Measurements from ENCODE around the gene TCF7L2. TPM values are rescaled to one million over a fixed set of nuclear protein-coding genes. Genes with fewer than 3 reads are reported as not detected.

The TCF7L2 gene
- total and polyA plus RNA-seq, 4 donors: 9.1 to 32.3 (median 21.4) TPM

GRCh38 chr10:112989826-112990225 is 39.8 kb downstream of the TCF7L2 start:
- WGBS, 2 donors: 80 to 95% methylated on average over 5 of the region's 5 CpGs
- Histone ChIP-seq H3K27ac (ENCODE audit: low read depth in 1 of 2, low read length in 1 of 2) (no peak overlapping the region), H3K36me3 (ENCODE audit: control insufficient read depth in 4 of 4, insufficient read depth in 4 of 4, low read length in 4 of 4) (peaks cover 0 to 14% (median 3%) of the 10 kb centered on the region in 4 donors), H3K9me3 (ENCODE audit: control insufficient read depth in 4 of 4, insufficient read depth in 3 of 4, low read length in 3 of 4) (no peaks in the 10 kb centered on the region), H3K27me3 (ENCODE audit: control insufficient read depth in 3 of 3, insufficient read depth in 3 of 3, low read length in 2 of 3) (no peaks in the 10 kb centered on the region), H3K9ac (ENCODE audit: insufficient read depth in 1 of 2, low read length in 2 of 2) (no peak overlapping the region), H3K4me3 (no peak overlapping the region), H3K4me1 (ENCODE audit: control insufficient read depth in 5 of 5, insufficient read depth in 5 of 5, low read length in 5 of 5) (peaks cover 7 to 22% (median 18%) of the 10 kb centered on the region in 5 donors)
- TF ChIP-seq, protein P1, sequence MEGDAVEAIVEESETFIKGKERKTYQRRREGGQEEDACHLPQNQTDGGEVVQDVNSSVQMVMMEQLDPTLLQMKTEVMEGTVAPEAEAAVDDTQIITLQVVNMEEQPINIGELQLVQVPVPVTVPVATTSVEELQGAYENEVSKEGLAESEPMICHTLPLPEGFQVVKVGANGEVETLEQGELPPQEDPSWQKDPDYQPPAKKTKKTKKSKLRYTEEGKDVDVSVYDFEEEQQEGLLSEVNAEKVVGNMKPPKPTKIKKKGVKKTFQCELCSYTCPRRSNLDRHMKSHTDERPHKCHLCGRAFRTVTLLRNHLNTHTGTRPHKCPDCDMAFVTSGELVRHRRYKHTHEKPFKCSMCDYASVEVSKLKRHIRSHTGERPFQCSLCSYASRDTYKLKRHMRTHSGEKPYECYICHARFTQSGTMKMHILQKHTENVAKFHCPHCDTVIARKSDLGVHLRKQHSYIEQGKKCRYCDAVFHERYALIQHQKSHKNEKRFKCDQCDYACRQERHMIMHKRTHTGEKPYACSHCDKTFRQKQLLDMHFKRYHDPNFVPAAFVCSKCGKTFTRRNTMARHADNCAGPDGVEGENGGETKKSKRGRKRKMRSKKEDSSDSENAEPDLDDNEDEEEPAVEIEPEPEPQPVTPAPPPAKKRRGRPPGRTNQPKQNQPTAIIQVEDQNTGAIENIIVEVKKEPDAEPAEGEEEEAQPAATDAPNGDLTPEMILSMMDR (IDR thresholded peaks at IDR 0.05; ENCODE audit: control extremely low read depth, extremely low read depth): no peak
- DNase-seq (no peak), ATAC-seq (ENCODE audit: insufficient read depth, low FRiP score) (no peak)

DNA sequence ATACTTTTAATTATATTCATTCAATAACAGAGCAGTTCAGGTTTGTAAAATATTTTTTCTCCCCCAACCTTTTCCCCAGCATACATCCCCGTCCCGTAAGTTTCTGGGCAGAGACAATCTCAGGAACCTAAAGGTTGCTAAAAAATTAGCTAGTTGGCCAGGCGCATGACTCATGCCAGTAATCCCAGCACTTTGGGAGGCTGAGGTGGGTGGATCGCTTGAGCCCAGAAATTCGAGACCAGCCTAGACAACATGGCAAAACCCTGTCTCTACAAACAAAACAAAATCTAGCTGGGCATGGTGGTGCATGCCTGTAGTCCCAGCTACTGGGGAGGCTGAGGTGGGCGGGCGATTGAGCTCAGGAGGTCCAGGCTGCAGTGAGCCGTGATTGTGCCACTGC is 40.2 kb downstream of the TCF7L2 start:
- Histone ChIP-seq H3K9me3 (ENCODE audit: control insufficient read depth in 4 of 4, insufficient read depth in 3 of 4, low read length in 3 of 4) (no peaks in the 10 kb centered on the region), H3K4me1 (ENCODE audit: control insufficient read depth in 5 of 5, insufficient read depth in 5 of 5, low read length in 5 of 5) (peaks cover 6 to 22% (median 18%) of the 10 kb centered on the region in 5 donors), H3K36me3 (ENCODE audit: control insufficient read depth in 4 of 4, insufficient read depth in 4 of 4, low read length in 4 of 4) (peaks cover 0 to 14% (median 3%) of the 10 kb centered on the region in 4 donors), H3K9ac (ENCODE audit: insufficient read depth in 1 of 2, low read length in 2 of 2) (no peak overlapping the region), H3K27ac (ENCODE audit: low read depth in 1 of 2, low read length in 1 of 2) (no peak overlapping the region), H3K27me3 (ENCODE audit: control insufficient read depth in 3 of 3, insufficient read depth in 3 of 3, low read length in 2 of 3) (no peaks in the 10 kb centered on the region), H3K4me3 (no peak overlapping the region)
- TF ChIP-seq, protein P1 (IDR thresholded peaks at IDR 0.05; ENCODE audit: control extremely low read depth, extremely low read depth): no peak
- no peak for DNase-seq
- WGBS, 2 donors: 89 to 91% methylated on average over 8 of the region's 8 CpGs
- ATAC-seq (ENCODE audit: insufficient read depth, low FRiP score): no peak

DNA sequence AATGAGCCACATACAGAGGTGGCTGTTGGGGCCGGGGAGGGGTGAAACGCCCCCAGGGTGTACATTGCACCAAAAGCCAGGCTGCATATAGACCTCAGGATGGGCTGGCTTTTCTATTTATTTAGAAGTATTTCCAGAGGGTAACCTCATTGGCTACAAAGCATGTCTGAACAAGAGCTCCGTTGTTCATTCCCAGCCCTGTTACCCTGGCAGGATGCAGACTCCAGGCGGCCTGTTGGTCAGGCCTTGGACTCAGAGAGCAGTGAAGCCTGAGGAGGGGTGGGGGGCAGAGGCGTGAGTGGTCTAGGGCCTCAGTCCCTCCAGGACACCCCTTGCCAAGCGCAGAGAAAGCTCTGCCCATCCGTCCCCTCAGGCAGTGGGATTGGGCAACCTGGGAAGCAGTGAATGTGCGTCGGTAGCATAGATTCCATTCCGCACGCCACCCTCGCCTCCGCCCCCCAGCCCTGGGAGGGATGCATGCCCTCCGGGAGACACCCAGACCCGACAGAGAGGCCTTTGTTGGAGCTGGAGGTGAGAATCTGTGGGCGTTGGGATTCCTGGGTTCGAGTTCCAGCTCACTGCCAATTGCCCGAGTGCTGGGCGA is 41.9 kb downstream of the TCF7L2 start:
- no peak overlapping the region for H3K9ac ChIP-seq (ENCODE audit: insufficient read depth in 1 of 2, low read length in 2 of 2)
- H3K36me3 ChIP-seq (ENCODE audit: control insufficient read depth in 4 of 4, insufficient read depth in 4 of 4, low read length in 4 of 4): peaks cover 0 to 14% (median 3%) of the 10 kb centered on the region in 4 donors
- H3K27ac ChIP-seq (ENCODE audit: low read depth in 1 of 2, low read length in 1 of 2): no peak overlapping the region
- H3K9me3 ChIP-seq (ENCODE audit: control insufficient read depth in 4 of 4, insufficient read depth in 3 of 4, low read length in 3 of 4): no peaks in the 10 kb centered on the region
- H3K4me3 ChIP-seq: no peak overlapping the region
- ATAC-seq (ENCODE audit: insufficient read depth, low FRiP score) (no peak), DNase-seq (no peak)
- H3K4me1 ChIP-seq (ENCODE audit: control insufficient read depth in 5 of 5, insufficient read depth in 5 of 5, low read length in 5 of 5): peaks cover under 1 to 8% (median 2%) of the 10 kb centered on the region in 5 donors
- WGBS, 2 donors: 94 to 96% methylated on average over 19 of the region's 19 CpGs
- TF ChIP-seq, protein P1 (IDR thresholded peaks at IDR 0.05; ENCODE audit: control extremely low read depth, extremely low read depth): no peak
- H3K27me3 ChIP-seq (ENCODE audit: control insufficient read depth in 3 of 3, insufficient read depth in 3 of 3, low read length in 2 of 3): no peaks in the 10 kb centered on the region

DNA sequence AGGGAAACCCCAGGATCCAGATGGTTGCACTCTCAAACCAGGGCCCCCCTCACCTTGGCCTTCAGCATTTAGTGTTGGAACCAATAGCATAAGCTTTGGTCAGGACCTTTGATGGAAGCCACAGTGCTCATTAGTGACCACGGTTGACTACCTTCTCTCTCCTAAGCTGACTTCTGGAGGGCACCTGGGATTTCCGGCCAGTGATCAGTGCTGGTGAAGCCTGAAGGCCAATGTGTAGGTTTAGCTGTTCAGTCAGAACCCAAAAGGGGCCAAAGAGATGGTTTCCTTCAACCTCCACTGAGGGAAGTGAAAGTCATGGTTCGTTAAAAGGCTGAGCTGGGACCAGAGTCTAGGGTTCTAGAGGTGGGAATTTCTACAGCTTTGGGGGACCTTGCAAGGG is 46.4 kb downstream of the TCF7L2 start:
- TF ChIP-seq, protein P1 (IDR thresholded peaks at IDR 0.05; ENCODE audit: control extremely low read depth, extremely low read depth): no peak
- peaks cover 0 to 13% (median 5%) of the 10 kb centered on the region in 5 donors for H3K4me1 ChIP-seq (ENCODE audit: control insufficient read depth in 5 of 5, insufficient read depth in 5 of 5, low read length in 5 of 5)
- ATAC-seq (ENCODE audit: insufficient read depth, low FRiP score): no peak

More for the DNA sequence above, 46.4 kb downstream of the TCF7L2 start:
- no peak for DNase-seq
- Histone ChIP-seq H3K9me3 (ENCODE audit: control insufficient read depth in 4 of 4, insufficient read depth in 3 of 4, low read length in 3 of 4) (no peaks in the 10 kb centered on the region), H3K27me3 (ENCODE audit: control insufficient read depth in 3 of 3, insufficient read depth in 3 of 3, low read length in 2 of 3) (no peaks in the 10 kb centered on the region), H3K36me3 (ENCODE audit: control insufficient read depth in 4 of 4, insufficient read depth in 4 of 4, low read length in 4 of 4) (peaks cover 0 to 4% (median 0%) of the 10 kb centered on the region in 4 donors), H3K9ac (ENCODE audit: insufficient read depth in 1 of 2, low read length in 2 of 2) (no peak overlapping the region), H3K27ac (ENCODE audit: low read depth in 1 of 2, low read length in 1 of 2) (no peak overlapping the region), H3K4me3 (no peak overlapping the region)
- 85 to 91% methylated on average over 3 of the region's 3 CpGs for WGBS, 2 donors
